ENCODE data around the gene KRT1.

The KRT1 gene

DNA sequence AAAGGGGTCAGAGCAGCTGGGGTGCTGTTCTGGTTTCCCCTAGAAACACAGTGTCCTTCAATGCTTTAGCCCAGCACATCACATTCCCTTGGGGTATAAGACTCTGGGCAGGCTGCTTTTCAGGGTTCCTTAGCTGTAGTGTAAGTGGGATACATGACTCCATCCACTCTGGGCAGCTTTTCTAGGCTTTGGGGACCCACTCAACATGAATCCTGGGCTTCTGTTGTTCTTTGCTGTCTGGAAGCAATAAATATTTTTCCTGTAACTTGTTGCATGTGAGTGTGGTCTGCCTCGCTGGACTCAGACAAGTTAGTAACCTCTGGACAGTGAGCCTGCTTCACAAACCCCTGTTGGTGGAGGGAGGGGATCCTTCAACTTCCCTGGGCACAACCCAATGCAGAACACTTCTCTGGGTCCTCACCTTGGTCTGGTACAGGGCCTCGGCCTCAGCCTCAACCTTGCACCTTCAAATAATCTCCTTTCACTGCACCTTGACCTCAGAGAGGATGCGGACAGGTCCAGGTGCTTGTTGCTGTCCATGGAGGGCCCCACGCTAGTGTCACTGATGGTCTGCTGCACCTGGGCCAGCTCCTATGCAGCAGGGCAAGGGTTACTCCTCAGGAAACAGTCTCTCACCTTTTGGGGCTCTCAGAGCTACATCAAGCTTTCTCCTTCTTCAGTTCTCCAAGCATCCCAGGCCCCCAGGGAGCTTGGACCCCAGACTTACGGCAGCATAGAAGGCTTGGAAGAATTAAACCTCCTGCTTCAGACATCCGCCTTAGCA lies 48.3 kb downstream of the KRT1 start:
- DNase-seq: no peak

DNA sequence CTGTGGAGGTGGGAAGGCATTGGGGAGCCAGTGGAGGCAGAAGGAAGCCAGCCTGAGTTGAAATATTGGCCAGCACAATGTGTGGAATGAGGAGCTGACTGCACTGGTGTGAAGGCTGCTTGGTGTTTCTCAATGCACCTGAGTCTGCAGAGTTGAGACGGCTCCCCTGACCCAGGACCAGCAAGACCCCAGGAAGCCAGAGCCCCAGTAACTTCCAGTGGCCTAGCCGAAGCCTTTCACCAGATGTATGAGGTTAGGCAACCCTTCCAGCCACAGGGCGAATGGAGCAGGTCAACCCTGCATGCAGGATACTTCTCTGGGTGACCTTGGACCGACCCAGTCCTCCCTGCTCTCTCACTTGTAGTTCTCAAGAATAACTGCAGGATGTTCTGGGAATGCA lies 48.9 kb downstream of the KRT1 start:
- DNase-seq: no peak

DNA sequence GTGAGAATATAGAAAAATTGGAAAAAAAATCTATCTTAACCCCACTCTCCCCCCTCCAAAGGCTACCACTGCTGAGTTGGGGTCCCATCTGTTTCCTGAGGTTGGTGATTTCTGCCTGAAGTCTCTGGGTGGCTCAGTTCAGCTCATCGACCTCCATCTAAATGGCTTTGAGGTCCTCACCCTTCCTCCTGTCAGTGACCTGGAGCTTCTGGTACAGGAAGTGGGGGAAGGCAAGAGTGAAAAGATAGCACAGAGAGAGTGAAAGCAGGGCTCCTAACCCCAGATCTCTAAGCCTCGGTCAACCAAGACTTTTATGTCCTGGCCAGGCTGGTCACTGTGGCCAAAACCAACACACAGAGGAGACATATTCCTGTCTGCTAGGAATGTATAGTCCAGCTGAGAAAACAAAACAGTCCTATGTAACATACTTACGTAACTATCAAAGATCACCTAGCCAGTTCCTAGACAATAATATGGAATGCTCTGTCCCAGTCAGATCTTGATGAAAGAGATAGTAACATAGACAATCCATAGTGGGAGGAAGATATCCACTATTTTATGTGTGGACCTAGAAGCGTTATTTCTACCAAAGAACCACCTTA lies 49.5 kb downstream of the KRT1 start:
- DNase-seq: no peak

DNA sequence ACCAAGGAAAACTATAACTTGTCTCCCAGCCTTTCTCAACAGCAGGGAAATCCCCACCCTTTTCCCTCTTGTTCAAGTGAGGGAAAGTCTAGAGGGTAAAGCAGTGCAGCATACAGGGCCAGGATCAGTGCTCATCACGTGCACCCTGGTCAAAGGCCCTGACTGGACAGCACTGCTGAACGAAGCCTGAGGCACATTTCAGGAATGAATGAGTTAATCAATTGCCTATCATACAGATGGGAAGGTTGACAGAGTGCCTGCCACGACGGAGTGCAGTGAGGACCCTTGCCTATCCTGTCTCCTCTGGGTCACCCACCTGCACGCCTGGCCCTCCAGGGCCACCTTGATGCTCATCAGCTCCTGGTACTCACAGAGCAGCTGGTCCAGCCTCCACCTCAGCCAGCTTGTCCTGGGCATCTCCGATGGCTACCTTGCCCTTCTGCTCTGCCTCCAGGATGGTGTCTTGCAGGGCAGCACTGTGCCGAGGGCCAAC lies 50.2 kb downstream of the KRT1 start:
- DNase-seq: no peak

DNA sequence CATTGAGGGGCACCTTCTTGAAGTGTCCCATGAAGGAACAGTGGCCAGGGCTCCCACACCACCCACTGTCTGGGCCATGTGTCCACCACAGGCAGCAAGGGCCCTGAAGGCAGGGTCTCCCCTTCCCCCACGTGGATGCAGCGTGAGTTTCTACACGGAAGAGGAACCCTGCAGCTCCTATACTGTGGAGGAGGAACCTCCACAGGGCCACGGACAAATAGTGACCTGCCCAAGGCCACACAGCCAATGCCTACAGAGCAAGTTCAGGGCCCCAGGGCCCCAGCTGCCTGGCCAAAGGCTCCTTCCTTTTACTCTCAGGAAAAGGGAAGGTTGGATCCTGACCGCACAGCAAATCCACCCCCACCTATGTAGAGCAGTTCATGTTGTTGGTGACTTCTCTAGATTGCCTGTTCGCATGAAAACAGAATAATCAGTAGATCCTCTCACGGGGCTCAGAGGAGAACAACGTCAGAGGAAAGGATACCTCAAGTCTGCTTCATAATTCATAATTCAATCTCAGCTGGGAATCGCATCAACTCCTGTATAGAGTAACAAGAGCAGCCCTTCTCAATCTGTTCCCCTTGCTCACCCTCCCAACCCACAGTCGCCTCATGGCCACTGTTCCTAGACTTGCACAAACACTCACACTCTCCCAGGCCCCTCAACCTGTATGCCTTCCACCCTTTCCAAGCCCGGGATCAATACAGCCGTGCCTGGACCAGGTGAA lies 50.8 kb downstream of the KRT1 start:
- no peak for DNase-seq

DNA sequence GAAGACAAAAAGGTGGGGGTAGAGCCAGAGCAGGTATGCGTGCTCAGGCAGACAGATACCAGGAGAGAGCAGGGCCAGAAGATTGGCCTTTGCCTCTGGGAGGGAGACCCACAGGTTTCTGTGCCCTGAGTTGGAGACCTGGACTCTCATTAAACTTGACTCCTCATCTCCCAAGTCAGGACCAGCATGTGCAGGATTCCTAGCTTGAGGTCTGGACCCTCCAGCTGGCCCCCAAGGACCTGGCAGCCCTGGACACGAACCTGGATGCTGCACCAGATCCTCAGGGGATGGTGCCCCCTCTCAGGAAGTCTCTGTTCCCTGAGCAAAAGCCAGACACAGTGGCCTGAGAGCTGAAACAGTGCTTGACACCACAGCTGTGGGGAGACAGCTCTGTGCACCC lies 51.4 kb downstream of the KRT1 start:
- DNase-seq: no peak

DNA sequence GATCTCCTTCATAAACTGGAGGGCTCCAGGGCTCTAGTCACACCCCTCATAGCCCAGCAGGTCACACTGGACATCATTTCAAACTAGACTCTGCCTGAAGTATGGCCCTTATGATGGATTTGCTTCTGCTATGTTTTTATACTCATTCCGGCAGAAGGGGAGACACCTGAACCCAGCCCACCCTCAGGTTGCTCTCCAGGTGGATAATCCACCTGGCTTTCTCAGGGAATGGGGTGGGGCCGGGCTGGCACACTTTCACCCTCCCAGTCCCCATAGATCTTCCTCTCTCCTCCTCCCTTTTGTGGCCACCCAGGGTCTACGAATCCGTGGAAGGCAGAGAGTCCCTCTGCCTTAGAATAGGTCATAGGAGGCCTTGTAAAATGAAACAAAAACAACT lies 52.1 kb downstream of the KRT1 start:
- no peak for DNase-seq

DNA sequence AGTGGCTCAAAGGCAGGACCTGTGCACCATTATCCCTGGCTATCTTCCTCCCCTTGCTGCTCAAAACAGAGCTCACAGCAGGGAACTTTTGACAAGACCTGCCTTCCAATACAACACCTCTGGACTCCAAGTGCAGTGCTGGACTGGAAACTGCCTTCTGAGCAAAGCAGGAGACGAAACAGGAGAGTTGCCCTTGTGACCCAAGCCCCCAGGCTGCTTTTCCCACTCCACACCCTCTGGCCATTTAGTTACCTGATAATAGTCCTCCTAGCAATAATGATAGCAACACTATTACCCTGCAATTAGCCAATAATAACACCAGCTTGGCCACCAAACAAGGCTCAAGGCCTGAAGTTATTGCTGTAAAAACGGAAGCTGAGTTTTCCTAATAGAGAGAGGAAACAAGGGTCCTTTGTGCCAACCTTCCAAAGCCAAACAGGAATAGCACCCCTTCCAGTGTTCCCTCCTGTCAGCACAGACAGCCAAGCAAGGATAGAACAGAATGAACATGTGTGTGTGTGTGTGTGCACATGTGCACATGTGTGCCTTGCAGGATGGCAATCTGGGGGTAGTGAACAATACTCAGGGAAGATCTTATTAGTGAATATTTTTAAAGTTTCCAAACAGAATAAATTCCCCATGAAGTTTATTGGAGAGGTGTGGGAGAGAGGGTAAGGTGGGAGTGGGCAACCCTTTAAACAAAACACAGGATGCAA lies 52.7 kb downstream of the KRT1 start:
- no peak for DNase-seq
